ENCODE results near the gene CIAO3. TPM values are rescaled to one million over a fixed set of nuclear protein-coding genes. Genes with fewer than 3 reads are reported as not detected.

Gene CIAO3
- total RNA-seq, 2 donors from 2014 or later = 33.7 to 33.8 TPM

DNA sequence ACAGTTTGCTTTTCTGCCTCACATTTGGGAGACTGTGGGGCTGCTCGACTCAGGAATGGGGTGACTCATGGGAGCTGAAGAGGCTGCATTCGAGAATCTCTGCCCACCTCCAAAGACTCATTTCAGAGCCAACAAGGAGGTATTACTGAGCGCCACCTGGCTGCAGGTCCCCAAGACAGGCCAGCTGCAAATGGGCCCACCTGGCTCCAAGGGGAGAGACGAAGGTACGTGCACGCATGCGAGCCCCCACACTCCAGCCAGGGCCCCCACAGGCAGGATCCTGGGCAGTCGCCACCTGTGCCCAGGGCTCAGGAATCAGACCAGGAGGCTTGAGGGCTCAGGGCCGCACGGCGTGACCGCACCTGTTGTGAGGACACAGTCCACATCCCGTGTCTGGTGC is 7.9 kb downstream of the CIAO3 start:
- Mint-ChIP-seq H3K27ac (no peak overlapping the region), H3K36me3 (ENCODE audit: low read depth) (peaks cover 4% of the 10 kb centered on the region), H3K4me1 (peaks cover 3% of the 10 kb centered on the region), H3K4me3 (no peak overlapping the region), H3K27me3 (no peaks in the 10 kb centered on the region)
- H3K9me3 ChIP-seq (ENCODE audit: control insufficient read depth, low read length, poor library complexity, severe bottlenecking) = no peaks in the 10 kb centered on the region
- ATAC-seq (no peak), DNase-seq (no peak)

- H3K36me3 Mint-ChIP-seq (ENCODE audit: low read depth) = peaks cover 4% of the 10 kb centered on the region
- H3K9me3 ChIP-seq (ENCODE audit: control insufficient read depth, low read length, poor library complexity, severe bottlenecking) = no peaks in the 10 kb centered on the region
- ATAC-seq = no peak
- peaks cover 3% of the 10 kb centered on the region for H3K4me1 Mint-ChIP-seq
- no peak overlapping the region for H3K27ac Mint-ChIP-seq
- no peak for DNase-seq
- H3K4me3 Mint-ChIP-seq = no peak overlapping the region
- H3K27me3 Mint-ChIP-seq = no peaks in the 10 kb centered on the region
Observed at GRCh38 chr16:732332-732731, 8.5 kb downstream of the CIAO3 start.

DNA sequence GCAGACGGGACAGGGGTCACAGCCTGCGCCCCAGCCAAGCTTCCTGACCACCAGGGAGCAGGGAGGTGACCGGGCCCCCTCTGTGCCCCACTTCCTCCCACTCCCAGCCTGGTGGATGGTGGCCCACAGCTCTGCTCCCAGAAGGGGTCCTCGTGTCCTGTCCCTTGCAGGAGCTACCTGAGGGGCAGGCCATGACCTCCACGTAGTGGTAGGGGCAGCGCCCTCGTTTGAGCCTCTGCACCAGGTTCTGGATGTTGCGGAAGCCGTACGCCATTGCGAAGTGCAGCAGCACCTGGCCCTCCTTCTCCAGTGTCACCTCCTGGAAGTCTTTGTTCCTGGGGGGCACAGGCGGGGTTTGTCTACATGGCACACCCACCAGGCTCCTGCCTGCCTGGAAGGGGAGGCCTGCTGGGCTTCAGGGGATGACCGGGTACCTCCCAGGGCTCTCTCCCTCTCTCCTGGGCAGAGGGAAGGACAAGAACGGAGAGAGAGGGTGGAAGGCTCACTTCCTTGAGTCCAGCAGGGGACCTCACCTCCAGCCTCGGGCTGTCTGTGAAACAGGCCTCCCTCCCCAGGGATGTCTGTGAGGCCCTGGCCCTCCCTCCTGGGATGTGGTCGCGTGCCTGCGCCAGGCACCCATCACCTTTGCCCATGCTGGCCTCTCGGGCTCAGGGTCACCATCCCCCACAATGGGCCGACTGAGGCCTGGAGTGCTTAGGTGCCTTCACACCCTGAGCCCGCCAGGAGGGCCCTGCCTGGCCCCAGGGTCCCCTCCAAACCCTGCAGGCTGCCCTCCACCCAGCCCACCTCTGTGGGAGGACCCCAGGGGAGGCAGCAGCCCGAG is 9.9 kb downstream of the CIAO3 start:
- H3K9me3 ChIP-seq (ENCODE audit: control insufficient read depth, low read length, poor library complexity, severe bottlenecking) = no peaks in the 10 kb centered on the region
- Mint-ChIP-seq H3K27ac (no peak overlapping the region), H3K36me3 (ENCODE audit: low read depth) (peaks cover 4% of the 10 kb centered on the region), H3K27me3 (no peaks in the 10 kb centered on the region), H3K4me3 (no peak overlapping the region), H3K4me1 (peaks cover 3% of the 10 kb centered on the region)
- DNase-seq (no peak), ATAC-seq (no peak)

- Mint-ChIP-seq H3K4me1 (no peaks in the 10 kb centered on the region), H3K36me3 (ENCODE audit: low read depth) (no peaks in the 10 kb centered on the region), H3K27me3 (no peaks in the 10 kb centered on the region), H3K4me3 (peak overlapping the region; percentile 19), H3K27ac (no peak overlapping the region)
- no peak for ATAC-seq
- no peak for DNase-seq
- H3K9me3 ChIP-seq (ENCODE audit: control insufficient read depth, low read length, poor library complexity, severe bottlenecking) = no peaks in the 10 kb centered on the region
Observed at GRCh38 chr16:729768-730665, 10.8 kb downstream of the CIAO3 start.

GRCh38 chr16:728890-729744 is 11.7 kb downstream of the CIAO3 start:
- no peak for DNase-seq
- H3K9me3 ChIP-seq (ENCODE audit: control insufficient read depth, low read length, poor library complexity, severe bottlenecking) = no peaks in the 10 kb centered on the region
- Mint-ChIP-seq H3K27me3 (no peaks in the 10 kb centered on the region), H3K36me3 (ENCODE audit: low read depth) (no peaks in the 10 kb centered on the region), H3K27ac (no peak overlapping the region), H3K4me1 (no peaks in the 10 kb centered on the region), H3K4me3 (peak overlapping the region; percentile 56)
- no peak for ATAC-seq

DNA sequence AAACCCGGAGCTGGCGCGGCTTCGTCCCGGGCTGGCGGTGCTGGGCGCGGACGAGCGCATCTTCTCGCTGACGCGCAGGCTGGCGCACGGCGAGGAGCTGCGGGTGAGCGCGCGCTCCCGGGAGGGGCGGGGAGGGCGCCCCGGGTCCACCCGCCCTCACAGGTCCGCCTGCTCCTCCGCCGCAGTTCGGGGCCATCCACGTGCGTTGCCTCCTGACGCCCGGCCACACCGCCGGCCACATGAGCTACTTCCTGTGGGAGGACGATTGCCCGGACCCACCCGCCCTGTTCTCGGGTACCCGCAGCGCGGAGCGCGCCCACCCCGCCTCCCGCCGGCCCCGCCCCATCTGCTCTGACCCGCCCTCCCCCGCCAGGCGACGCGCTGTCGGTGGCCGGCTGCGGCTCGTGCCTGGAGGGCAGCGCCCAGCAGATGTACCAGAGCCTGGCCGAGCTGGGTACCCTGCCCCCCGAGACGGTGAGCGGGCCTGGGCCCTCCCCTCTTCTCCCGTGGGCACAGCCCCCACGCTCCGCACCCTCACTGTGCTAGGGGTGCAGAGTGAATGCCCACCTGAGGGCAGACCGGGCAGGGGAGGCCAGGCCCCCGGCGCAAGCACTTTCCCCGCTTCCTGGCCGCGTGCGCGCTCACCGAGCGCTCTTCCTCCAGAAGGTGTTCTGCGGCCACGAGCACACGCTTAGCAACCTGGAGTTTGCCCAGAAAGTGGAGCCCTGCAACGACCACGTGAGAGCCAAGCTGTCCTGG is 12.5 kb downstream of the CIAO3 start:
- H3K9me3 ChIP-seq (ENCODE audit: control insufficient read depth, low read length, poor library complexity, severe bottlenecking) = no peaks in the 10 kb centered on the region
- ATAC-seq = peak; percentile 83
- Mint-ChIP-seq H3K36me3 (ENCODE audit: low read depth) (no peaks in the 10 kb centered on the region), H3K4me1 (no peaks in the 10 kb centered on the region), H3K4me3 (peak overlapping the region; percentile 57), H3K27me3 (no peaks in the 10 kb centered on the region), H3K27ac (no peak overlapping the region)
- peak; percentile 55 to 62 (median 59) for DNase-seq

GRCh38 chr16:727291-727977 is 13.4 kb downstream of the CIAO3 start:
- DNase-seq = no peak
- Mint-ChIP-seq H3K4me1 (no peaks in the 10 kb centered on the region), H3K27me3 (no peaks in the 10 kb centered on the region), H3K4me3 (peak overlapping the region; percentile 57), H3K27ac (no peak overlapping the region), H3K36me3 (ENCODE audit: low read depth) (no peaks in the 10 kb centered on the region)
- H3K9me3 ChIP-seq (ENCODE audit: control insufficient read depth, low read length, poor library complexity, severe bottlenecking) = no peaks in the 10 kb centered on the region
- peak; percentile 15 for ATAC-seq

DNA sequence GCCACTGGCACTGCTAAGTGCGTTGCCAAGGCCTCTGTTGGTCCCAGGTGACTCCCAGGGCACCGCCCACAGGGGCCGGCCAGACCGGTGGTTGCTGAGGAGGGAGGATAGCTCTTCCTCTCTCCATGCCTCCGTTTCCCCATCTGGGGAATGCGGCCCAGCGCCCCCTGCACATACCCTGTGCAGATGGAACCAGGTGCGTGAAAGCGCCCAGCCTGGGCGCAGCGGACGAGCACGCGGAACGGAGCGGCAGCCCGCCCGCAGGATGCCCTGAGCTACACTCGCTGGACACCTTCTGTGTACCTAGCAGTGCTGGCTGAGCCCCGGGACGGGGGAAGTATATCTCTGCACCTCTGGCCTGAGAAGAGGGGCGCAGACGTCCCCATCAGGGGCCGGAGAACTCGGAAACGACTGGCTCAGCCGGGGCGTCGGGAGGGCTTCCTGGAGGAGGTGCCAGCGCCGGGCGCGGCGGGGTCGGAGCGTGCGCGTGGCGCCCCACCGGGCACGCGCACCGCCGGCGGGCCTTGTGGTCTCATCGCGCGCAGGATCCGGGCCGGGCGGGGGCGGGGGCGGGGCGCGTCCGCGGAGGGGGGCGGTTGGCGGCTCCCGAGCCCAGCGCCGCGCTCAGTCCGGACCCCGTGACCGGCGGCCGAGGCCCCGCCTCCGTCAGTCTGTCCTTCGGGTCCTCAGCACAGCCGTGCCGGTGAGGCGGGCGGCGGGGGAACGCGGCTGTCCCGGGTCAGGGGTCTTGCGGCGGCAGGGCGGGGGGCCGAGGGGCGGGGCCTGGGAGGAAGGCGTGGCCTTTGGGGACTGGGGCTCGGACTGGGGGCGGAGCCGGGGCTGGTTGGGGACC is 14.1 kb downstream of the CIAO3 start, which contains the start of the genes CCDC78 and HAGHL:
TSS of gene CCDC78 (minus strand) at position 6 of the 853 bp plus-strand sequence. CDS start 76 bp downstream, outside the sequence.
TSS of gene HAGHL (plus strand) at position 669 of the 853 bp plus-strand sequence. CDS start 404 bp downstream, outside the sequence.
- peak in 2 of 3 donors; percentile 50 to 56 for DNase-seq
- peak within 1 kb of the TSS; percentile 83 for H3K4me3 Mint-ChIP-seq
- H3K27ac Mint-ChIP-seq = peak within 1 kb of the TSS; percentile 54
- H3K36me3 Mint-ChIP-seq (ENCODE audit: low read depth) = no peaks in the 10 kb centered on the region
- H3K27me3 Mint-ChIP-seq = no peaks in the 10 kb centered on the region
- no peaks in the 10 kb centered on the region for H3K4me1 Mint-ChIP-seq
- ATAC-seq = peak; percentile 23
- H3K9me3 ChIP-seq (ENCODE audit: control insufficient read depth, low read length, poor library complexity, severe bottlenecking) = no peaks in the 10 kb centered on the region

- Mint-ChIP-seq H3K27me3 (no peaks in the 10 kb centered on the region), H3K4me3 (peak overlapping the region; percentile 41), H3K4me1 (no peaks in the 10 kb centered on the region), H3K36me3 (ENCODE audit: low read depth) (no peaks in the 10 kb centered on the region), H3K27ac (peak overlapping the region; percentile 54)
- H3K9me3 ChIP-seq (ENCODE audit: control insufficient read depth, low read length, poor library complexity, severe bottlenecking) = no peaks in the 10 kb centered on the region
- ATAC-seq (no peak), DNase-seq (no peak)
Observed at GRCh38 chr16:726188-726437, 14.7 kb downstream of the CIAO3 start.

- Mint-ChIP-seq H3K4me3 (peak overlapping the region; percentile 41), H3K27me3 (no peaks in the 10 kb centered on the region), H3K36me3 (ENCODE audit: low read depth) (no peaks in the 10 kb centered on the region), H3K27ac (no peak overlapping the region), H3K4me1 (no peaks in the 10 kb centered on the region)
- no peaks in the 10 kb centered on the region for H3K9me3 ChIP-seq (ENCODE audit: control insufficient read depth, low read length, poor library complexity, severe bottlenecking)
- ATAC-seq (no peak), DNase-seq (no peak)
Observed at GRCh38 chr16:725463-726187, 15.2 kb downstream of the CIAO3 start.

DNA sequence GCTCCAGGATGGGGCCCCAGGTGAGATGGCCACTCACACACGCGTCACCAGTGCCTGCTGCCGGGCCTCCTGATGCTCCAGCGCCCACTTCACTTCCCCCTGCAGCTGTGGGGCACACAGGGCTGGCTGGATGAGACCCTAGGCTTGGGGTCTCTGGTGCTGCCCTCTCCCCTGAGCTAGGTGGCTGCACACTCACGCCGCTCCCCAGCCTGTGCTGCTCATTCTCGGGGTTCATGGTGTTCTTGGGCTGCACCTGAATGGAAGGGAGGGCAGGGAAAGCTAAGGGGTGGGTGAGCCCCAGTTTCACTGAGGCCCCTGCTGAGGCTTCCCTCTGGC is 15.8 kb downstream of the CIAO3 start:
- DNase-seq (no peak), ATAC-seq (no peak)
- Mint-ChIP-seq H3K27me3 (no peaks in the 10 kb centered on the region), H3K36me3 (ENCODE audit: low read depth) (no peaks in the 10 kb centered on the region), H3K4me3 (no peak overlapping the region), H3K27ac (no peak overlapping the region), H3K4me1 (peaks cover 2% of the 10 kb centered on the region)
- no peaks in the 10 kb centered on the region for H3K9me3 ChIP-seq (ENCODE audit: control insufficient read depth, low read length, poor library complexity, severe bottlenecking)

Measured in T-helper 17 cell (primary cell).